Heart right ventricle (tissue), 16 donors: ENCODE results near the gene WNT7A. TPM values are rescaled to one million over a fixed set of nuclear protein-coding genes. Genes with fewer than 3 reads are reported as not detected.

ENCODE experiments used
- ATAC-seq, 8 donors: fragments of 200-7000 bp; cut with Tn5 transposase; one replicate each; pipeline ENCODE4 v1.9.1; 2020; ENCODE audit warnings: mild to moderate bottlenecking in 8 of 8, moderate library complexity in 8 of 8, moderate number of reproducible peaks in 1 of 8
- DNase-seq, 2 donors: peaks; one replicate each; pipeline ENCODE4 v3.0.0-alpha.2; 2020
- H3K27ac ChIP-seq, 10 donors: fragments of 200-600 bp; sonication (generic) in 2 of 10; one replicate each; pipeline versions ENCODE4 v1.5.0 to v1.8.0; 2020 to 2022; ENCODE audit warnings: mild to moderate bottlenecking in 3 of 10
- H3K27me3 ChIP-seq, 7 donors: fragments of 200-600 bp; one replicate each; pipeline ENCODE4 v1.8.0; 2021 to 2022; ENCODE audit warnings: mild to moderate bottlenecking in 2 of 7
- H3K36me3 ChIP-seq, 9 donors: fragments of 200-600 bp; sonication (generic) in 1 of 9; one replicate each; pipeline versions ENCODE4 v1.5.0 to v1.8.0; 2020 to 2022; ENCODE audit warnings: mild to moderate bottlenecking in 2 of 9
- H3K4me1 ChIP-seq, 9 donors: fragments of 200-600 bp; sonication (generic) in 1 of 9; one replicate each; pipeline versions ENCODE4 v1.5.0 to v1.8.0; 2020 to 2022; ENCODE audit warnings: mild to moderate bottlenecking in 4 of 9
- H3K4me3 ChIP-seq, 10 donors: fragments of 200-600 bp; sonication (generic) in 2 of 10; one replicate each; pipeline versions ENCODE4 v1.5.0 to v1.8.0; 2020 to 2022; ENCODE audit warnings: mild to moderate bottlenecking in 7 of 10, moderate library complexity in 2 of 10
- H3K9me3 ChIP-seq, 11 donors: fragments of 200-600 bp in 10 of 11; sonication (generic) in 2 of 11; one replicate each; pipeline versions ENCODE4 v1.5.0 to v1.8.0; 2013 to 2022; ENCODE audit warnings: mild to moderate bottlenecking in 2 of 11, control low read depth in 1 of 11, moderate library complexity in 1 of 11
- CTCF ChIP-seq, 9 donors: fragments of 200-600 bp; sonication (generic) in 2 of 9; IDR thresholded peaks; one replicate each; pipeline versions ENCODE4 v1.5.0 to v1.8.0; 2021 to 2022; ENCODE audit warnings: antibody characterized with exemption in 9 of 9, mild to moderate bottlenecking in 5 of 9, moderate library complexity in 1 of 9
- WGBS, 2 donors: extraction: QIAGEN DNeasy Blood & Tissue Kit; methylation state at CpG; one replicate each; pipeline ENCODE4 v1.1.7; 2013; ENCODE audit warnings: inconsistent platforms in 1 of 2; 5-methylcytosine and 5-hydroxymethylcytosine counted together
- intact Hi-C, 10 donors: fragments of 100-400 bp; cut with DNase I; formaldehyde crosslinking; loops; one replicate each; pipeline versions ENCODE4 v1.11.1 to v1.14.2; 2022
- polyA plus RNA-seq, 2 donors: library from polyadenylated mRNA; stranded (reverse); fragments of 200-250 nt; gene quantifications; one replicate each; pipeline ENCODE4 v1.2.3, GENCODE V29; 2013
- total RNA-seq, 10 donors: library from RNA; stranded (reverse); fragmentation: NEBNext Ultra II Directional in 3 of 10; extraction: Animal tissue kit (Norgen Biotek cat#: 25700) in 3 of 10; gene quantifications; one replicate each; pipeline versions ENCODE4 v1.2.1 to v1.2.4, GENCODE V29; 2021 to 2023
- donor health status: Arrhythmogenic right ventricular cardiomyopathy.
- donor health status: ischemic (EF 13 %, LVEDD 7.1; RV severe dilation, severe dysfunction).
- donor health status: healthy with polysubstance abuse.
- donor health status: DM: no; HTN: yes; CAD: no.
- donor health status: DM: no; HTN: no; CAD: no.
- donor health status: ischemic (EF 25% LVEDD 6.9; RV normal size, moderate dysfunction).
- donor health status: ischemic (EF 25% LVEDD 5.7; RV mildly dilated, moderate dysfunction).
- donor health status: healthy.
- donor health status: DM: yes; HTN: yes; CAD: no.
- donor health status: Ischemic cardiomyopathy.
- donor health status: ischemic (EF 35%, LVEDD 5.7; RV mildly dilated, moderate dysfunction).
- donor health status: nonischemic (EF 11% LVEDD 7.7; RV severe dilation, severe dysfunction).
- donor health status: DM: yes; HTN: yes; CAD: no.
- donor health status: PGD.
- donor health status: ischemic (EF 29% LVEDD 5.4; RV normal size, mild dysfunction).
- donor health status: nonischemic (EF 23%, LVEDD 6.1; RV moderate dilation, normal function).

The WNT7A gene
- total and polyA plus RNA-seq, 12 donors = not detected

DNA sequence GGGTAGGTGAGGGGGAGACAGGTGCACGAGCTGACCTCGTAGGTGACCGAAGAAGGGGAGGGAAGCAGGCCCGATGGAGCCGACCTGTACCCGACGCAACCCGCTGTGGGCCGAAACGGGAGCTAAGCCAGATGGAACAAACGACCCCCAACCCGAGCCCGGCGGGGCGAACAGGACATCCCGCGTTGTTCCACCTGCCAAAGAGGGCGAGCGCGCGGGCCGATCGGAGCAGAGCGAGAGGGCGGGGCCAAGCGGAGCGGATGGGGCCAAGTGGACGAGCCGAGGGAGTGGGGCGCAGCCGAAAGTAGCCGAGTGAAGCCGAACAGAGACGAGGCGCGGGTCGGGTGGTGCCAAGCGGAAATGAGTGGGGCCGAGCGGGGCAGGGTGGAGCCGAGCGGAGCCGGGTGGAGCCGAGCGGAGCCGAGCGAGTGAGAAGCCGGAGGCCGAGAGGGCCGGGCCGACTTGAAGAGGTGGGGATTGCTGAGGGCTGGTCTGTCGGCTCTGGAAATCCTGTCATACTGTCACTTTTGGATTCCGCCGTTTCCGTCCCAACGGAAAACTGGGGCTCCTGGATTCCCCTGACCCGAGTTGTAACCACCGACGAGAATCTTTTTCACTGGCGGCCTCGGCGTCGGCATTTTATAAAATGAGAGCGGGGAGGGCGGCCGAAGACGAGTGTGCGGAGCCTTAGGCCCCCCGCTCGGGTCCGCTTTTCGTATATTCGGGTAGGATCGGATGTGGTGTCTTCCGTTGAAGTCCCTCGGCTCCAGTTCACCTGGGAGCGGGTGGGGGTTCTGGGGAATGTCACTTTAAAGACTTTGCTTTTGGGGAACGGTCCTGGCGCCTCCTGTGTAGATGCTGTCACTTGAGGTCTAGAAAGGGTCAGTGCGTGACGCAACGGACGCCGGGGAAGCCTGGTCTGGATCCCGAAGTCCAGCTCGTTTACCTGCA is 15.6 kb upstream of the WNT7A start:
- H3K9me3 ChIP-seq = peaks cover 0 to 19% (median 3%) of the 10 kb centered on the region in 11 donors
- peak; percentile 99 for ATAC-seq
- peak overlapping the region; percentile 43 to 77 (median 64) for H3K4me3 ChIP-seq
- peaks cover 6 to 31% (median 14%) of the 10 kb centered on the region in 9 donors for H3K4me1 ChIP-seq
- H3K36me3 ChIP-seq = no peaks in the 10 kb centered on the region
- WGBS, 2 donors = 1% methylated on average over 85 to 86 of the region's 86 CpGs
- H3K27me3 ChIP-seq = peaks cover 0 to 14% (median 0%) of the 10 kb centered on the region in 7 donors
- TF ChIP-seq CTCF (IDR thresholded peaks at IDR 0.05) = no peak
- H3K27ac ChIP-seq = peak overlapping the region in 9 of 10 donors; percentile 4 to 83 (median 52)
- peak; percentile 95 to 97 for DNase-seq
- intact Hi-C loops = loop anchor here (1.0 to 10.0 kb wide), 12 partner anchors 217 to 572 kb away; partner anchors contain the start of genes CHCHD4 (in 6 of the 10), LSM3 (in 3 of the 10), XPC (in 3 of the 10) and TMEM43 (in 1 of the 10)

GRCh38 chr3:13894807-13895154 is 14.9 kb upstream of the WNT7A start:
- no peaks in the 10 kb centered on the region for H3K36me3 ChIP-seq
- peak overlapping the region; percentile 12 to 77 (median 64) for H3K4me3 ChIP-seq
- 25 to 28% methylated on average over 20 of the region's 20 CpGs for WGBS, 2 donors
- no peak for TF ChIP-seq CTCF (IDR thresholded peaks at IDR 0.05)
- DNase-seq (no peak), ATAC-seq (peak in 1 of 8 donors; percentile 18)
- peaks cover 6 to 34% (median 14%) of the 10 kb centered on the region in 9 donors for H3K4me1 ChIP-seq
- H3K27me3 ChIP-seq = peaks cover 0 to 14% (median 0%) of the 10 kb centered on the region in 7 donors
- H3K27ac ChIP-seq = no peak overlapping the region
- intact Hi-C loops = loop anchor here (1.0 to 10.0 kb wide), 10 partner anchors 218 to 573 kb away; partner anchors contain the start of genes CHCHD4 (in 6 of the 10), LSM3 (in 1 of the 10), TMEM43 (in 1 of the 10) and XPC (in 1 of the 10)
- peaks cover 0 to 14% (median 0%) of the 10 kb centered on the region in 11 donors for H3K9me3 ChIP-seq

GRCh38 chr3:13894096-13894806 is 14.4 kb upstream of the WNT7A start:
- WGBS, 2 donors = 55 to 56% methylated on average over 13 of the region's 13 CpGs
- Histone ChIP-seq H3K9me3 (peaks cover 0 to 9% (median 0%) of the 10 kb centered on the region in 11 donors), H3K4me1 (peaks cover 6 to 34% (median 14%) of the 10 kb centered on the region in 9 donors), H3K27ac (no peak overlapping the region), H3K36me3 (no peaks in the 10 kb centered on the region), H3K27me3 (peaks cover 0 to 14% (median 0%) of the 10 kb centered on the region in 7 donors), H3K4me3 (no peak overlapping the region)
- no peak for TF ChIP-seq CTCF (IDR thresholded peaks at IDR 0.05)
- ATAC-seq = no peak
- intact Hi-C loops = loop anchor here in 8 of 10 donors (10.0 kb wide), 4 partner anchors 221 to 571 kb away; partner anchors contain the start of genes CHCHD4 (in 1 of the 8), LSM3 (in 1 of the 8), TMEM43 (in 1 of the 8) and XPC (in 1 of the 8)
- no peak for DNase-seq

GRCh38 chr3:13892304-13892703 is 12.4 kb upstream of the WNT7A start:
- Histone ChIP-seq H3K4me3 (no peak overlapping the region), H3K4me1 (peaks cover 6 to 34% (median 14%) of the 10 kb centered on the region in 9 donors), H3K36me3 (no peaks in the 10 kb centered on the region), H3K27me3 (peaks cover 0 to 14% (median 0%) of the 10 kb centered on the region in 7 donors), H3K9me3 (no peaks in the 10 kb centered on the region), H3K27ac (no peak overlapping the region)
- intact Hi-C loops = loop anchor here in 8 of 10 donors (10.0 kb wide), 4 partner anchors 222 to 572 kb away; partner anchors contain the start of genes CHCHD4 (in 1 of the 8), LSM3 (in 1 of the 8), TMEM43 (in 1 of the 8) and XPC (in 1 of the 8)
- 91 to 100% methylated on average over 2 of the region's 2 CpGs for WGBS, 2 donors
- TF ChIP-seq CTCF (IDR thresholded peaks at IDR 0.05) = no peak
- ATAC-seq = no peak
- DNase-seq = no peak
